GM12878 (cell line): ENCODE data around the gene NRP1. TPM values are rescaled to one million over a fixed set of nuclear protein-coding genes. Genes with fewer than 3 reads are reported as not detected.

ENCODE experiments used
- BHLHE40 ChIP-seq, 2 experiments: fragments of 450-650 bp in 1 of 2; IDR thresholded peaks; 2 replicates each; pipeline ENCODE4 v1.6.1; 2011 to 2017; ENCODE audit warnings: low read depth in 2 of 2, borderline replicate concordance in 1 of 2, improper control_type of control experiment in 1 of 2, low read length in 1 of 2, mild to moderate bottlenecking in 1 of 2
- ESRRA ChIP-seq: IDR thresholded peaks from 2 replicates; pipeline ENCODE4 v1.6.1; 2012; ENCODE audit warnings: mild to moderate bottlenecking, low read length, improper control_type of control experiment
- NRF1 ChIP-seq: conservative IDR thresholded peaks from 2 replicates; pipeline ENCODE4 v1.6.1; 2011; ENCODE audit warnings: mild to moderate bottlenecking, low read depth, low read length, improper control_type of control experiment
- RAD21 ChIP-seq: IDR thresholded peaks from 2 replicates; pipeline ENCODE4 v1.6.1; 2011; ENCODE audit warnings: mild to moderate bottlenecking, low read depth, low read length, moderate library complexity; ENCODE audit not compliant: insufficient read depth
- SMAD5 ChIP-seq: IDR thresholded peaks from 2 replicates; pipeline ENCODE4 v1.6.1; 2016; ENCODE audit warnings: antibody characterized with exemption, low read depth
- TBL1XR1 ChIP-seq: IDR thresholded peaks from 2 replicates; pipeline ENCODE4 v1.6.1; 2012; ENCODE audit warnings: low read depth, low read length, improper control_type of control experiment
- TCF12 ChIP-seq: IDR thresholded peaks from 2 replicates; pipeline ENCODE4 v1.6.1; 2011; ENCODE audit warnings: low read depth, mild to moderate bottlenecking, low read length
- ZNF217 ChIP-seq: fragments of 450-650 bp; IDR thresholded peaks from 2 replicates; pipeline ENCODE4 v1.6.1; 2017; ENCODE audit warnings: antibody characterized with exemption, mild to moderate bottlenecking
- polyA plus RNA-seq, 11 experiments: library from polyadenylated mRNA; depleted of rRNA in 4 of 11; unstranded in 6 of 11; stranded (reverse) in 5 of 11; fragments of >200 nt; fragmentation: Nextera tagmentation in 4 of 11; fragmentation: Illumina TruSeq in 1 of 11; extraction: Ambion mirVana in 4 of 11; extraction: Trizol in 1 of 11; gene quantifications; 1 replicate in 1 of 11; 2 replicates in 10 of 11; pipeline versions ENCODE4 v1.2.1 to v1.2.3, GENCODE V29; 2011 to 2016; ENCODE audit warnings: inconsistent platforms in 2 of 11, missing spikeins in 2 of 11, low read depth in 1 of 11
- total RNA-seq, 4 experiments: library from RNA; depleted of rRNA in 3 of 4; stranded (reverse); fragments of >200 nt in 3 of 4; fragmentation: Illumina TruSeq in 1 of 4; extraction: Trizol in 1 of 4; gene quantifications; 2 replicates each; pipeline versions ENCODE4 v1.2.1 to v1.2.3, GENCODE V29; 2013 to 2021
- TF ChIP-seq, protein P1 (sequence below): fragments of 450-650 bp; IDR thresholded peaks from 2 replicates; pipeline ENCODE4 v1.6.1; 2018; ENCODE audit warnings: borderline replicate concordance, mild to moderate bottlenecking; ENCODE audit not compliant: partially characterized antibody

Gene NRP1
- total and polyA plus RNA-seq, 10 of the 15 experiments (the other 5 are each of a cell fraction or from before 2014, with no cell fraction given): 0.11 to 12.1 (median 0.52) TPM

DNA sequence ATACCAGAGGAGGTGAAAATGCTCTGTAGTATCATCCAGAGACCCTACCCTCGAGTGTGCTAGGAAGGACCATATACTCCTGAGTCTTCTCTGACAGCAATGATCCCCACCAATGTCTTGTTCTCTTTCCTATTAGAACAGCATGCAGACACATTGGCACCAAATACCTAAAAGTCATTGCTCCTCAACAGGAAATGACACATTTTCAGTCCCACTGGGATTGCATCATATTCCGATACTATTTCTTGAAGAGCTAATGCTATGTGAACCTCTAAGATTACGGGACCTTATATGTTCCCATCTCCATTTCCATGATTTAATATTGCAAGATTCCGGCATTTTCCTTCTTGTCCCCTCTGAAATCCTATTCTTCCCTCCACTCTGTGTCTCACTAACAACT is 177.4 kb downstream of the NRP1 start (continued):
- TF ChIP-seq, protein P1, sequence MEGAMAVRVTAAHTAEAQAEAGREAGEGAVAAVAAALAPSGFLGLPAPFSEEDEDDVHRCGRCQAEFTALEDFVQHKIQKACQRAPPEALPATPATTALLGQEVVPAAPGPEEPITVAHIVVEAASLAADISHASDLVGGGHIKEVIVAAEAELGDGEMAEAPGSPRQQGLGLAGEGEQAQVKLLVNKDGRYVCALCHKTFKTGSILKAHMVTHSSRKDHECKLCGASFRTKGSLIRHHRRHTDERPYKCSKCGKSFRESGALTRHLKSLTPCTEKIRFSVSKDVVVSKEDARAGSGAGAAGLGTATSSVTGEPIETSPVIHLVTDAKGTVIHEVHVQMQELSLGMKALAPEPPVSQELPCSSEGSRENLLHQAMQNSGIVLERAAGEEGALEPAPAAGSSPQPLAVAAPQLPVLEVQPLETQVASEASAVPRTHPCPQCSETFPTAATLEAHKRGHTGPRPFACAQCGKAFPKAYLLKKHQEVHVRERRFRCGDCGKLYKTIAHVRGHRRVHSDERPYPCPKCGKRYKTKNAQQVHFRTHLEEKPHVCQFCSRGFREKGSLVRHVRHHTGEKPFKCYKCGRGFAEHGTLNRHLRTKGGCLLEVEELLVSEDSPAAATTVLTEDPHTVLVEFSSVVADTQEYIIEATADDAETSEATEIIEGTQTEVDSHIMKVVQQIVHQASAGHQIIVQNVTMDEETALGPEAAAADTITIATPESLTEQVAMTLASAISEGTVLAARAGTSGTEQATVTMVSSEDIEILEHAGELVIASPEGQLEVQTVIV: no peak
- TF ChIP-seq TCF12: no peak
- no peak for TF ChIP-seq ESRRA
- no peak for TF ChIP-seq RAD21
- TF ChIP-seq ZNF217: no peak
- TF ChIP-seq NRF1: no peak
- no peak for TF ChIP-seq TBL1XR1
- no peak for TF ChIP-seq BHLHE40 (IDR thresholded peaks at IDR 0.05; ENCODE audit: borderline replicate concordance in 1 of 2, low read depth in 2 of 2, low read length in 1 of 2)
- no peak for TF ChIP-seq SMAD5
